BLaER1 treated with 17β-estradiol and CSF1 and Interleukin-3, amounts not matched to agents 10 nM and 100 nM (cell line): Measurements from ENCODE around the gene CD22.

Source experiments
- H3K27ac ChIP-seq, 11 experiments: shearing (Covaris generic); formaldehyde crosslinking; 2 replicates each; pipeline ENCODE4 v1.8.1; 2022
- H3K27me3 ChIP-seq, 11 experiments: shearing (Covaris generic); formaldehyde crosslinking; 2 replicates each; pipeline ENCODE4 v1.8.1; 2022
- H3K36me3 ChIP-seq, 11 experiments: shearing (Covaris generic); formaldehyde crosslinking; 2 replicates each; pipeline ENCODE4 v1.8.1; 2022
- H3K4me1 ChIP-seq, 10 experiments: shearing (Covaris generic); formaldehyde crosslinking; 2 replicates each; pipeline ENCODE4 v1.8.1; 2022
- H3K4me2 ChIP-seq, 11 experiments: shearing (Covaris generic); formaldehyde crosslinking; 2 replicates each; pipeline ENCODE4 v1.8.1; 2022
- H3K4me3 ChIP-seq, 10 experiments: shearing (Covaris generic); formaldehyde crosslinking; 2 replicates each; pipeline ENCODE4 v1.8.1; 2022
- H3K9ac ChIP-seq, 11 experiments: shearing (Covaris generic); formaldehyde crosslinking; 2 replicates each; pipeline ENCODE4 v1.8.1; 2022
- H3K9me3 ChIP-seq, 11 experiments: shearing (Covaris generic); formaldehyde crosslinking; replicated peaks in 1 of 11; 2 replicates each; pipeline ENCODE4 v1.8.1; 2022
- H4K20me1 ChIP-seq, 11 experiments: shearing (Covaris generic); formaldehyde crosslinking; 2 replicates each; pipeline ENCODE4 v1.8.1; 2022
- Cebpa-rat ChIP-seq, 11 experiments: shearing (Covaris generic); IDR thresholded peaks; 2 replicates each; pipeline ENCODE4 v1.8.1; 2022

CD22 gene

DNA sequence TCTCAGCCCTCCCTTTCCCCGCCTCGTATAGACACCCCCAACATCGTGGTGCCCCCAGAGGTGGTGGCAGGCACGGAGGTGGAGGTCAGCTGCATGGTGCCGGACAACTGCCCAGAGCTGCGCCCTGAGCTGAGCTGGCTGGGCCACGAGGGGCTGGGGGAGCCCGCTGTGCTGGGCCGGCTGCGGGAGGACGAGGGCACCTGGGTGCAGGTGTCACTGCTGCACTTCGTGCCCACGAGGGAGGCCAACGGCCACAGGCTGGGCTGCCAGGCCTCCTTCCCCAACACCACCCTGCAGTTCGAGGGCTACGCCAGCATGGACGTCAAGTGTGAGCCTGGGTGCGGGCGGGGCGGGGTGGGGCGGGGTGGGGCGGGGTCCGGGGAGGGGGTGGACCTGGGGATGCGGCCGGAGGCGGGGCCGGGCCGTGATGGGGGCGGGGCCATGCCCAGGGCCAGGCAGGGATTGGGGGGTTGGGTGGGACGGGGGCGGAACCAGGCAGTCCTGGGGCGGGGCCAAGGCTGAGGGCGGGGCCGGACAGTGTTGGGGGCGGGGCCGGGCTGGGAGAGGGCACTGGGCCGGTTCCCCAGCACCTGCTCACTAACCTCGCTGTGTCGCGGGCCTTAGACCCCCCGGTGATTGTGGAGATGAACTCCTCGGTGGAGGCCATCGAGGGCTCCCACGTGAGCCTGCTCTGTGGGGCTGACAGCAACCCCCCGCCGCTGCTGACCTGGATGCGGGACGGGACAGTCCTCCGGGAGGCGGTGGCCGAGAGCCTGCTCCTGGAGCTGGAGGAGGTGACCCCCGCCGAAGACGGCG, 29.3 kb upstream of the CD22 start:
- H3K36me3 ChIP-seq, result no peaks in the 10 kb centered on the region
- peaks cover 28 to 64% (median 59%) of the 10 kb centered on the region in 10 experiments for H3K4me1 ChIP-seq
- no peak overlapping the region for H3K9ac ChIP-seq
- no peak overlapping the region for H3K27ac ChIP-seq
- H4K20me1 ChIP-seq, result no peaks in the 10 kb centered on the region
- H3K9me3 ChIP-seq, result no peaks in the 10 kb centered on the region
- no peak overlapping the region for H3K4me2 ChIP-seq
- no peak for TF ChIP-seq Cebpa-rat (IDR thresholded peaks at IDR 0.05)
- H3K4me3 ChIP-seq, result no peak overlapping the region
- H3K27me3 ChIP-seq, result peaks cover 0 to 17% (median 0%) of the 10 kb centered on the region in 11 experiments; a peak in 6 of 22 replicates

DNA sequence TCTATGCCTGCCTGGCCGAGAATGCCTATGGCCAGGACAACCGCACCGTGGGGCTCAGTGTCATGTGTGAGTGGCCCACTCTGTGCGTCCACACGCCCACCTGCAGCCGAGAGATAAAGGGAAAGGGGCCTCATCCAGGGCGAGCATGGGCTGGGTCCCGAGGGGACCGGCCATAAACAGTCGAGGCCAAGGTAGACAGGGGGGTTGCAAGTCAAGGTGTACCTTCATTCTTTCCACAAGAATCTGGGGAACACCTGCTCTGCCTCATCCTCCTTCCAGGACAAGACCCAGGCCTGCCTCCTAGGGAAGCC, 28.7 kb upstream of the CD22 start:
- no peaks in the 10 kb centered on the region for H4K20me1 ChIP-seq
- no peak overlapping the region for H3K4me2 ChIP-seq
- no peak overlapping the region for H3K9ac ChIP-seq
- peaks cover 26 to 64% (median 59%) of the 10 kb centered on the region in 10 experiments for H3K4me1 ChIP-seq
- peaks cover 0 to 15% (median 0%) of the 10 kb centered on the region in 11 experiments; a peak in 6 of 22 replicates for H3K27me3 ChIP-seq
- TF ChIP-seq Cebpa-rat (IDR thresholded peaks at IDR 0.05), result no peak
- no peak overlapping the region for H3K27ac ChIP-seq
- H3K9me3 ChIP-seq, result no peaks in the 10 kb centered on the region
- H3K4me3 ChIP-seq, result no peak overlapping the region
- no peaks in the 10 kb centered on the region for H3K36me3 ChIP-seq

DNA sequence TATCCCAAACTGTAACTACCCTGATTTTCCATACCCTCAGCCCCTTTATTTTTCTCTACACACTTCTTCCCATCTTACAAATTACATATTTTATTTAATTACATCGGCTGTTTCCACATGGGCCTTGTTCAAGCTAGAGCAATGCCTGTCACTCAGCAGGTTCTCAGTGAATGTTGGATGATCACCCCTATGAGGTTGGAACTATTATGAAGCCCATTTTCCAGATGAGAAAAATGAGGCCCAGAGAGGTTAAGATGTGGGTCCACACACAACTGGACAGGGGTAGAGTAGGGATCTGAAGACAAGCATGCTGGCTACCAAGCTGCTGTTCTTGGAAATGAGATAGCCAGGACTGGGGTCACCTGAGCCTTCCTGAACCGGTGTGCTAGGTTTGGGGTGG, 27.0 kb upstream of the CD22 start:
- Histone ChIP-seq H3K4me2 (no peak overlapping the region), H3K27me3 (no peaks in the 10 kb centered on the region), H3K4me1 (peaks cover 30 to 63% (median 57%) of the 10 kb centered on the region in 10 experiments), H3K9me3 (no peaks in the 10 kb centered on the region), H3K27ac (no peak overlapping the region), H4K20me1 (no peaks in the 10 kb centered on the region), H3K4me3 (no peak overlapping the region), H3K9ac (no peak overlapping the region), H3K36me3 (no peaks in the 10 kb centered on the region)
- no peak for TF ChIP-seq Cebpa-rat (IDR thresholded peaks at IDR 0.05)

DNA sequence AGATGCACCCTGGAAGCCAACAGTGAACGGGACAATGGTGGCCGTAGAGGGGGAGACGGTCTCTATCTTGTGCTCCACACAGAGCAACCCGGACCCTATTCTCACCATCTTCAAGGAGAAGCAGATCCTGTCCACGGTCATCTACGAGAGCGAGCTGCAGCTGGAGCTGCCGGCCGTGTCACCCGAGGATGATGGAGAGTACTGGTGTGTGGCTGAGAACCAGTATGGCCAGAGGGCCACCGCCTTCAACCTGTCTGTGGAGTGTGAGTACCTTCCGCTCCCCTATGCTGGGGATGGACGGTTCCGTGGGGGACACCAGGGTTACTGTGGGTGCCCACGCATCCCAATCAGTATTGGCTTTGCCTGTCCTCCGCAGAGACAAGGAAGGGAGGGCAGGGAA, 26.5 kb upstream of the CD22 start:
- Histone ChIP-seq H3K27me3 (no peaks in the 10 kb centered on the region), H4K20me1 (no peaks in the 10 kb centered on the region), H3K4me3 (no peak overlapping the region), H3K9ac (no peak overlapping the region), H3K4me1 (peaks cover 35 to 63% (median 57%) of the 10 kb centered on the region in 10 experiments), H3K9me3 (no peaks in the 10 kb centered on the region), H3K27ac (no peak overlapping the region), H3K36me3 (no peaks in the 10 kb centered on the region), H3K4me2 (peak overlapping the region in 2 of 11 experiments; percentile 77 to 88; a peak in 1 of 22 replicates)
- TF ChIP-seq Cebpa-rat (IDR thresholded peaks at IDR 0.05), result no peak

DNA sequence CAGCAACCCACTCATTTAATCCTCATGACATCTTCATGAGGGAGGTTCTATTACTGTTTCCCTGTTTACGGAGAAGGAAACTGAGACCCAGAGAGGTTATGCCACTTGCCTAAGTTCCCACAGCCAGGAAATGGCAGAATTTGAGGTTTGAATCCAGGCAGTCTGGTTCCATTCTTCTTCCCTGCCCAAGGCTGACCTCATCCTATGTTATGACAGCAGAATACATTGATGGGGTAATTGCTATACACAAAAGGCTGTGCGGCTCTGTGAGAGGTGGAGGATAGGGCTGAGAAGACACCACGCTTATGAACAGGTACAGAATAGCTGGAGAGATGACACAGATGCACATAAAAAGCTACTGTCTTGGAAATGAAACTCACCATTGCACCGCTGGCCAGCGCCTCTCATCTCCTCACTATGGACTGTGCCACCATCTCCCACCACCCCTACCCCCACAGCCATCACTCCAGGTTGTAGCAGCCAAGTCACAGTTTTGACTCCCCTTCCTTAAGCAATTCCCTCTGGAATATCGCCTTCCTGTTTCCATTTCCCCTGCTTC, 25.6 kb upstream of the CD22 start:
- no peak overlapping the region for H3K4me3 ChIP-seq
- peak overlapping the region; percentile 4 to 88 (median 77); a peak in 21 of 22 replicates for H3K4me2 ChIP-seq
- TF ChIP-seq Cebpa-rat (IDR thresholded peaks at IDR 0.05), result no peak
- H3K27ac ChIP-seq, result peak overlapping the region in 4 of 11 experiments; percentile 23 to 56 (median 40); a peak in 4 of 22 replicates
- peaks cover 45 to 67% (median 59%) of the 10 kb centered on the region in 10 experiments for H3K4me1 ChIP-seq
- peak overlapping the region in 4 of 11 experiments; percentile 23 to 54 (median 46); a peak in 4 of 22 replicates for H3K9ac ChIP-seq
- H4K20me1 ChIP-seq, result no peaks in the 10 kb centered on the region
- no peaks in the 10 kb centered on the region for H3K27me3 ChIP-seq
- no peaks in the 10 kb centered on the region for H3K36me3 ChIP-seq
- H3K9me3 ChIP-seq, result no peaks in the 10 kb centered on the region

DNA sequence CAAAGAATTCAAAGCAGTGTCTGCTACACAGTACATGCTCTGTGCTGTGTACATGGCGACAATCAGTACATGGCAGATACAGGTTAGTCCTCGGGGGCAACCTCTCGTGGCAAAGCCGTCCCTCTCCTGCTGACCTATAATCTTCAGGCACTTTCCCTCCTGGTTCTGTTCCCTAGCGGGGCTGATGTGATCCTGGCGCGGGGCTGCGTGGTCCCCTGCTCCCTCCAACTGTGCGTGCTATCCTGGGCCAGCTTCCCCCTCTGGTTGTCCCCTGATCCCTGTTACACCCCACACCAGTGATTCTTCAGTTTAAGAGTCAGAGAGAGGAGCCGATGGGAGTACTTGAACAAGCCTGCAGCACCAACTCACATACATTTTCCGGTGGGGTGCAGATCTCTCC, 25.0 kb upstream of the CD22 start:
- H3K9me3 ChIP-seq, result no peaks in the 10 kb centered on the region
- peaks cover 51 to 73% (median 63%) of the 10 kb centered on the region in 10 experiments for H3K4me1 ChIP-seq
- H3K27ac ChIP-seq, result peak overlapping the region in 7 of 11 experiments; percentile 1 to 71 (median 41); a peak in 9 of 22 replicates
- no peaks in the 10 kb centered on the region for H4K20me1 ChIP-seq
- no peak for TF ChIP-seq Cebpa-rat (IDR thresholded peaks at IDR 0.05)
- no peaks in the 10 kb centered on the region for H3K36me3 ChIP-seq
- H3K4me2 ChIP-seq, result peak overlapping the region; percentile 4 to 88 (median 77); a peak in 21 of 22 replicates
- no peak overlapping the region for H3K4me3 ChIP-seq
- H3K27me3 ChIP-seq, result no peaks in the 10 kb centered on the region
- peak overlapping the region in 4 of 11 experiments; percentile 23 to 54 (median 46); a peak in 8 of 22 replicates for H3K9ac ChIP-seq

DNA sequence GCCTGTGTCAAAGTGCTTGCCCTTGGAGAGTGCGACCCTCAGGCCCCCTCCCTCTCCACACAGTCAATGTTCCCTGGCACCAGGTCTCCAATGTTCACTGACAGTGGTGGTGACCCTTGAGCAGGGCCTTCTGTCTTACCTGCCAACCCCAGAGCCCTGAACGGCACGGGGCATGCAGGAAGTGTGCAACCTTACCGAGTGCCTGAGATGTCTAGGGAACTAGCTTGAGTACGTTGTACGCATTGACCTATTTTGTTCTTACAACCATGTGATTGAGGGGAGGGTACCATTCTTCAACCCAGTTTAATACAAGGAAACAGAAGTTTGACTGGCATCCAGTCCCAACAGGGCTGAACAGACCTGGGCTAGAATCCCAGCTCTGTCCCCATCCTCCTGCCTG, 23.8 kb upstream of the CD22 start:
- Histone ChIP-seq H3K4me1 (peaks cover 62 to 85% (median 75%) of the 10 kb centered on the region in 10 experiments), H4K20me1 (no peaks in the 10 kb centered on the region), H3K27me3 (no peaks in the 10 kb centered on the region), H3K9me3 (no peaks in the 10 kb centered on the region), H3K9ac (peak overlapping the region in 1 of 11 experiments; percentile 48; a peak in 2 of 22 replicates), H3K4me3 (no peak overlapping the region), H3K36me3 (no peaks in the 10 kb centered on the region), H3K4me2 (peak overlapping the region; percentile 43 to 88 (median 77)), H3K27ac (peak overlapping the region in 8 of 11 experiments; percentile 46 to 71 (median 56); a peak in 15 of 22 replicates)
- no peak for TF ChIP-seq Cebpa-rat (IDR thresholded peaks at IDR 0.05)

DNA sequence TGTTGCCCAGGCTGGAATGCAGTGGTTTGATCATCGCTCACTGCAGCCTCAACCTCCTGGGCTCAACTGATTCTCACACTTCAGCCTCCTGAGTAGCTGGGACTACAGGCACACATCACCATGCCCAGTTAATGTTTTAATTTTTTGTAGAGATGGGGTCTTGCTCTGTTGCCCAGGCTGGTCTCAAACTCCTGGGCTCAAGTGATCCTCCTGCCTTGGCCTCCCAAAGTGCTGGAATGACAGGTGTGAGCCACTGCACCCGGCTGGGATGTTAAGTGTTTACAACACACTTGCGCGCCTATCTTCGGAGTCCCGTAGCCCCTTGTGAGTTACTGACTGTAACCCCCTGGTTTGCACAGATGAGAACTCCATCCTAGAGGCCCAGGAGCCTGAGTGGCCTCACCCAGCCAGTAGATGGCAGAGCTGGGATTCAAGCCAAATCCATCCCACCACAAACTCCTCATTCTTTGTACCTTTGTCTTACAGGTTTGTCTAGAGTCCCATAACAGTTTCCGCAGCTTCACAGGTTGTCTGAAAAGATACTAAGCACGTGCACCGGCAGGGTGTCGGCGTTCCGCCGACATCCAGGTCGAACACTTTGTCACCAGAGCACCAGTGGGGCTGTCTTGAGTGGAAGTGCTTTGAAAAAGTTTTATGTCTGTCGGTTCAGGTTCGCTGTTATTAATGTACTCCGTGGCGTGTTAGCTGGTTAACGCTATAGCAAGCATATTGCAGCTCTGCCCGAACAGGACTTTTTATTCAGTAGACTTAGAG, 22.3 kb upstream of the CD22 start:
- Histone ChIP-seq H3K27ac (peak overlapping the region in 10 of 11 experiments; percentile 38 to 69 (median 65); a peak in 17 of 22 replicates), H3K9me3 (no peaks in the 10 kb centered on the region), H3K4me1 (peaks cover 77 to 92% (median 88%) of the 10 kb centered on the region in 10 experiments), H4K20me1 (no peaks in the 10 kb centered on the region), H3K4me2 (peak overlapping the region; percentile 71 to 94 (median 83)), H3K4me3 (no peak overlapping the region), H3K36me3 (no peaks in the 10 kb centered on the region), H3K9ac (peak overlapping the region in 3 of 11 experiments; percentile 38 to 54 (median 43); a peak in 5 of 22 replicates), H3K27me3 (no peaks in the 10 kb centered on the region)
- TF ChIP-seq Cebpa-rat (IDR thresholded peaks at IDR 0.05), result no peak

DNA sequence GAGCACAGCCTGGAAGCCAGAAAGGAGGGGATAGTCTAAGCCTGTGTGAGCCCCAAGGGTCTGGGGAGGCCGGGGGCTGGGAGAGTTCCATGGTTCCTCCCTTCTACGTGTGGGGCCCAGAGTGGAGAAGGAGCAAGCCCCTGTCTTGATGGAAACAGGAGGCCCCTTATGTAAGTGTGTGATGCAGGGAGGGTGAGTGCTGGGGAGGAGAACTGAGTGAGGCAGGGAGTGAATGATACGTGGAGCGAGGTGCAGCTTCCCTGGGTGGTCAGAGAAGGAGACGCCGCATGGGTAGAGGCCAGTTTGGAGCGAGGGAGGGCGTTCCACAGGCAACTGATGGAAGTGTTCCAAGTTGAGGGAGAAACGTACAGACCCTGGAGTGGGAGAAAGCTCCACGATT, 21.1 kb upstream of the CD22 start:
- Histone ChIP-seq H3K27ac (peak overlapping the region in 10 of 11 experiments; percentile 21 to 69 (median 62); a peak in 20 of 22 replicates), H3K4me3 (no peak overlapping the region), H3K27me3 (no peaks in the 10 kb centered on the region), H3K9me3 (no peaks in the 10 kb centered on the region), H3K36me3 (no peaks in the 10 kb centered on the region), H4K20me1 (no peaks in the 10 kb centered on the region), H3K4me2 (peak overlapping the region; percentile 71 to 94 (median 83)), H3K9ac (peak overlapping the region in 10 of 11 experiments; percentile 15 to 55 (median 43); a peak in 19 of 22 replicates), H3K4me1 (peaks cover 90 to 99% (median 98%) of the 10 kb centered on the region in 10 experiments)
- TF ChIP-seq Cebpa-rat (IDR thresholded peaks at IDR 0.05), result no peak
